PFSK-1 (cell line): Measurements from ENCODE around the gene ASIC3.

Experiments used
- FOXP2 ChIP-seq: optimal IDR thresholded peaks from 2 replicates; pipeline ENCODE3; 2011; ENCODE audit warnings: borderline replicate concordance, control low read depth, inconsistent platforms; ENCODE audit not compliant: insufficient read depth; ENCODE audit errors: extremely low read length, extremely low read depth
- POLR2AphosphoS5 ChIP-seq: IDR thresholded peaks from 2 replicates; pipeline ENCODE4 v1.6.1; 2012; ENCODE audit warnings: low read depth, mild to moderate bottlenecking, control low read depth, low read length, moderate library complexity
- SIN3A ChIP-seq: IDR thresholded peaks from 2 replicates; pipeline ENCODE4 v1.6.1; 2012; ENCODE audit warnings: mild to moderate bottlenecking, low read length, moderate library complexity, borderline replicate concordance; ENCODE audit not compliant: insufficient read depth
- TAF1 ChIP-seq: IDR thresholded peaks from 2 replicates; pipeline ENCODE4 v1.6.1; 2012; ENCODE audit warnings: low read length, control low read depth, borderline replicate concordance; ENCODE audit not compliant: insufficient read depth
- TF ChIP-seq, protein P1 (sequence below), 2 experiments: IDR thresholded peaks; 2 replicates each; pipeline versions ENCODE4 v1.6.1 to v1.8.0; 2011 to 2012; ENCODE audit warnings: low read depth in 2 of 2, low read length in 2 of 2, control low read depth in 1 of 2, inconsistent platforms in 1 of 2, mild to moderate bottlenecking in 1 of 2, moderate library complexity in 1 of 2; ENCODE audit not compliant: insufficient read depth in 1 of 2

The ASIC3 gene

DNA sequence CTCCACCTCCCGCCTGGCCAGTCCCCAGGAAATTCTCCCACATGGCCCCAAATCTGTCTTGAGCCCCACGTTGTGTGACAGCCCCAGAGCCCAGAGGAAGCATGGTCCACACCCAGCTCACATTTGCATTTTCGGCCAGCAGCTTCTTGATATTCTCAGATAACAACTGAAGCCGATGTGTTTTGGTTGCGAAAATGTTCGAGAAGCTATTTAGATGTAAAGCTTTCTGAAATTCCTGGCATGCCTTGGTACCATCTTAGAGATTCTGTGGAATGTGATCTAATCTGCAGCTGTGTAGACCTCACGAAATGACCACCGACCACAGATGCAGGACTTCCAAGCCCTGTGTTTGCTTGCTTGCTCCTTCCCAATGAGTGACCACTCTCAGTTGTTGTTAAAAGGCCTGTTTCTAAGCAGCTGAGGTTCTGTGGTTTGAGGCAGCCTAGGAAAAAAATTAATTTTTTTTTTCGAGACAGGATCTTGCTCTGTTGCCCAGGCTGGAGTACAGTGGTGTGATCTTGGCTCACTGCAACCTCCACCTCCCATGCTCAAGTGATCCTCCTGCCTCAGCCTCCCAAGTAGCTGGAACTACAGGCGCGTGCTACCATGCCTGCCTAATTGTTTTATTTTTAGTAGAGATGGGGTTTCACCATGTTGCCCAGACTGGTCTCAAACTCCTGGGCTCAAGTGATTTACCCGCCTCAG is 19.9 kb downstream of the ASIC3 start:
- no peak for TF ChIP-seq SIN3A
- no peak for TF ChIP-seq FOXP2
- no peak for TF ChIP-seq TAF1
- TF ChIP-seq, protein P1, sequence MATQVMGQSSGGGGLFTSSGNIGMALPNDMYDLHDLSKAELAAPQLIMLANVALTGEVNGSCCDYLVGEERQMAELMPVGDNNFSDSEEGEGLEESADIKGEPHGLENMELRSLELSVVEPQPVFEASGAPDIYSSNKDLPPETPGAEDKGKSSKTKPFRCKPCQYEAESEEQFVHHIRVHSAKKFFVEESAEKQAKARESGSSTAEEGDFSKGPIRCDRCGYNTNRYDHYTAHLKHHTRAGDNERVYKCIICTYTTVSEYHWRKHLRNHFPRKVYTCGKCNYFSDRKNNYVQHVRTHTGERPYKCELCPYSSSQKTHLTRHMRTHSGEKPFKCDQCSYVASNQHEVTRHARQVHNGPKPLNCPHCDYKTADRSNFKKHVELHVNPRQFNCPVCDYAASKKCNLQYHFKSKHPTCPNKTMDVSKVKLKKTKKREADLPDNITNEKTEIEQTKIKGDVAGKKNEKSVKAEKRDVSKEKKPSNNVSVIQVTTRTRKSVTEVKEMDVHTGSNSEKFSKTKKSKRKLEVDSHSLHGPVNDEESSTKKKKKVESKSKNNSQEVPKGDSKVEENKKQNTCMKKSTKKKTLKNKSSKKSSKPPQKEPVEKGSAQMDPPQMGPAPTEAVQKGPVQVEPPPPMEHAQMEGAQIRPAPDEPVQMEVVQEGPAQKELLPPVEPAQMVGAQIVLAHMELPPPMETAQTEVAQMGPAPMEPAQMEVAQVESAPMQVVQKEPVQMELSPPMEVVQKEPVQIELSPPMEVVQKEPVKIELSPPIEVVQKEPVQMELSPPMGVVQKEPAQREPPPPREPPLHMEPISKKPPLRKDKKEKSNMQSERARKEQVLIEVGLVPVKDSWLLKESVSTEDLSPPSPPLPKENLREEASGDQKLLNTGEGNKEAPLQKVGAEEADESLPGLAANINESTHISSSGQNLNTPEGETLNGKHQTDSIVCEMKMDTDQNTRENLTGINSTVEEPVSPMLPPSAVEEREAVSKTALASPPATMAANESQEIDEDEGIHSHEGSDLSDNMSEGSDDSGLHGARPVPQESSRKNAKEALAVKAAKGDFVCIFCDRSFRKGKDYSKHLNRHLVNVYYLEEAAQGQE (IDR thresholded peaks at IDR 0.05; ENCODE audit: insufficient read depth in 1 of 2, low read depth in 2 of 2, low read length in 2 of 2), result no peak
- no peak for TF ChIP-seq POLR2AphosphoS5

DNA sequence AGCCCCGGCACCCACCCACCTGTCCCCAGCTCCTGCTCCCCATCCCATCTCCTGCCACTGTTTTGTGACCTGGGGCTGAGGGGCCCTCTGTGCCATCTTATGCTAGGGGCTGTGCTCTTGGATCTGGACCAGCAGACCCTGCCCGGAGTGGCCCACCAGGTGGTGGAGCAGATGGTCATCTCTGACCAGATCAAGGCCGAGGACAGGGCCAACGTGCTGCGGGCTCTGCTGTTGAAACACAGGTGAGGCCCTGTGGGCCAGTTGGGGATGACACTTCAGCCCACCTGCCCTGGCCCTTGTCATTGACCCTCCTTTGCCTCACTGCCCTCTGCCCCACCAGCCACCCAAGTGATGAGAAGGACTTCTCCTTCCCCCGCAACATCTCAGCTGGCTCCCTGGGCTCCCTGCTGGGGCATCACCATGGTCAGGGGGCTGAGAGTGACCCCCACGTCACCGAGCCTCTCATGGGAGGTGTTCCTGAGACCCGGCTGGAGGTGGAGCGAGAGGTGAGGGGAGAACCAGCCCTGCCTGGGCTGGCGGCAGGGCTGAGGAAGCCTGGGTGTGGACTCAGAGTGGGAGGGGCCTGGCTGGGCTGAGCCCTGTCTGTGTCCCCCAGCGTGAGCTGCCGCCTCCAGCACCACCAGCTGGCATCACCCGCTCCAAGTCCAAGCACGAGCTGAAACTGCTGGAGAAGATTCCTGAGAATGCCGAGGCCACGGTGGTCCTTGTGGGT is 21.7 kb downstream of the ASIC3 start:
- no peak for TF ChIP-seq SIN3A
- TF ChIP-seq POLR2AphosphoS5, result no peak
- TF ChIP-seq, protein P1 (IDR thresholded peaks at IDR 0.05; ENCODE audit: insufficient read depth in 1 of 2, low read depth in 2 of 2, low read length in 2 of 2), result no peak
- TF ChIP-seq TAF1, result no peak
- no peak for TF ChIP-seq FOXP2

DNA sequence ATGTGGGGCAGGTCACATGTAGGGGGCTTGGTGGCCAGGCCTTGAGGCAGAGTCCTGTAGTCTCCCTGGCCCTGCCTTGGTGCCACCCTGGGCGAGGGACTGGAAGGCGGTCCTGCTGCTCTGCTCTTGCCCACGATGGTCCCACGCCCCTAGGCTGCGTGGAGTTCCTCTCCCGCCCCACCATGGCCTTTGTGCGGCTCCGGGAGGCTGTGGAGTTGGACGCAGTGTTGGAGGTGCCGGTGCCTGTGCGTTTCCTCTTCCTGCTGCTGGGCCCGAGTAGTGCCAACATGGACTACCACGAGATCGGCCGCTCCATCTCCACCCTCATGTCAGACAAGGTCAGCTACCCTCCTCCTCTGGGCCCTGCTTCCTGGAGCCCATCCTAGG is 22.2 kb downstream of the ASIC3 start:
- TF ChIP-seq, protein P1 (IDR thresholded peaks at IDR 0.05; ENCODE audit: insufficient read depth in 1 of 2, low read depth in 2 of 2, low read length in 2 of 2), result no peak

DNA sequence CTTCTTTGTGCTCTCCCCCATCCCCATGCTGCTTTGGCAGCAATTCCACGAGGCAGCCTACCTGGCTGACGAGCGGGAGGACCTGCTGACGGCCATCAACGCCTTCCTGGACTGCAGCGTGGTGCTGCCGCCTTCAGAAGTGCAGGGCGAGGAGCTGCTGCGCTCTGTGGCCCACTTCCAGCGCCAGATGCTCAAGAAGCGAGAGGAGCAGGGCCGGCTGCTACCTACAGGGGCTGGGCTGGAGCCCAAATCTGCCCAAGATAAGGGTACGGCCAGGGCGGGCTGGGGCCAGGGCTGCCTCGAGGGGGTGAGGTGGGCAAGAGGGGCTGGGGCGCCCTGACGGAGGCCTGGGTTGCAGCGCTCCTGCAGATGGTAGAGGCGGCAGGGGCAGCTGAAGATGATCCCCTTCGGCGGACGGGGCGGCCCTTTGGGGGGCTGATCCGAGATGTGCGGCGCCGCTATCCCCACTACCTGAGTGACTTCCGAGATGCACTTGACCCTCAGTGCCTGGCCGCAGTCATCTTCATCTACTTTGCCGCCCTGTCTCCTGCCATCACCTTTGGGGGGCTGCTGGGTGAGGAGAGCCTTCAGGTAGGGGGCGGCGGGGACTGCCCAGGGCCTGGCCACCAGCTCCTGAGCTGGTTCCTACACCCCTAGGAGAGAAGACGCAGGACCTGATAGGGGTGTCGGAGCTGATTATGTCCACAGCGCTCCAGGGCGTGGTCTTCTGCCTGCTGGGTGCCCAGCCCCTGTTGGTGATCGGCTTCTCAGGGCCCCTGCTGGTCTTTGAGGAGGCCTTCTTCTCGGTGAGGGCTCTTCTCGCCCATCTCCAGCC is 22.9 kb downstream of the ASIC3 start:
- no peak for TF ChIP-seq FOXP2

DNA sequence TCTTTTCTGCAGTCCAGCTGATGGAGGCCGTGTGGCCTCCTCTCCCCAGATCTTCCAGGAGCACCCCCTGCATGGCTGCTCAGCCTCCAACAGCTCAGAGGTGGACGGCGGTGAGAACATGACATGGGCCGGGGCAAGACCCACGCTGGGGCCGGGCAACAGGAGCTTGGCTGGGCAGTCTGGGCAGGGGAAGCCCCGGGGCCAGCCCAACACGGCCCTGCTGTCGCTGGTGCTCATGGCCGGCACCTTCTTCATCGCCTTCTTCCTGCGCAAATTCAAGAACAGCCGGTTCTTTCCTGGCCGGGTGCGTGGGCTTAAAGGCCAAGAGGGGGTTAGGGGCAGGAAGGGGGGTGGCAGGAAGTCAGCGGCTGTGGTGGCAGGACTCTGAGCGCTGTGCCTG is 25.7 kb downstream of the ASIC3 start:
- TF ChIP-seq FOXP2, result no peak
- TF ChIP-seq, protein P1 (IDR thresholded peaks at IDR 0.05; ENCODE audit: insufficient read depth in 1 of 2, low read depth in 2 of 2, low read length in 2 of 2), result no peak
- no peak for TF ChIP-seq TAF1
- no peak for TF ChIP-seq POLR2AphosphoS5
- TF ChIP-seq SIN3A, result no peak
